Measurements from ENCODE around the gene KLHL17. TPM values are rescaled to one million over a fixed set of nuclear protein-coding genes. Genes with fewer than 3 reads are reported as not detected.
A peak's percentile ranks its signal among the peaks of the same experiment; 100 is the strongest.

KLHL17 gene
- total and polyA plus RNA-seq, 9 of the 15 experiments (the other 6 are each of a cell fraction or from before 2014, with no cell fraction given), result 0.14 to 84.8 (median 13.0) TPM

GRCh38 chr1:966704-967300 lies 6.4 kb downstream of the KLHL17 start (continued):
- TF ChIP-seq ZFX (CRISPR knock-in tag; IDR thresholded peaks at IDR 0.05), result peak; percentile 85
- TF ChIP-seq SUPT5H (IDR thresholded peaks at IDR 0.05), result peak; percentile 68
- no peak; the same call in 1 of the 2 replicates for TF ChIP-seq TCF7 (IDR thresholded peaks at IDR 0.05; ENCODE audit: borderline replicate concordance)
- TF ChIP-seq ATF7 (IDR thresholded peaks at IDR 0.05), result peak; percentile 52
- peak in 1 of 2 experiments; percentile 62; a peak in 2 of 4 replicates for TF ChIP-seq SRF (CRISPR knock-in tag; IDR thresholded peaks at IDR 0.05)

DNA sequence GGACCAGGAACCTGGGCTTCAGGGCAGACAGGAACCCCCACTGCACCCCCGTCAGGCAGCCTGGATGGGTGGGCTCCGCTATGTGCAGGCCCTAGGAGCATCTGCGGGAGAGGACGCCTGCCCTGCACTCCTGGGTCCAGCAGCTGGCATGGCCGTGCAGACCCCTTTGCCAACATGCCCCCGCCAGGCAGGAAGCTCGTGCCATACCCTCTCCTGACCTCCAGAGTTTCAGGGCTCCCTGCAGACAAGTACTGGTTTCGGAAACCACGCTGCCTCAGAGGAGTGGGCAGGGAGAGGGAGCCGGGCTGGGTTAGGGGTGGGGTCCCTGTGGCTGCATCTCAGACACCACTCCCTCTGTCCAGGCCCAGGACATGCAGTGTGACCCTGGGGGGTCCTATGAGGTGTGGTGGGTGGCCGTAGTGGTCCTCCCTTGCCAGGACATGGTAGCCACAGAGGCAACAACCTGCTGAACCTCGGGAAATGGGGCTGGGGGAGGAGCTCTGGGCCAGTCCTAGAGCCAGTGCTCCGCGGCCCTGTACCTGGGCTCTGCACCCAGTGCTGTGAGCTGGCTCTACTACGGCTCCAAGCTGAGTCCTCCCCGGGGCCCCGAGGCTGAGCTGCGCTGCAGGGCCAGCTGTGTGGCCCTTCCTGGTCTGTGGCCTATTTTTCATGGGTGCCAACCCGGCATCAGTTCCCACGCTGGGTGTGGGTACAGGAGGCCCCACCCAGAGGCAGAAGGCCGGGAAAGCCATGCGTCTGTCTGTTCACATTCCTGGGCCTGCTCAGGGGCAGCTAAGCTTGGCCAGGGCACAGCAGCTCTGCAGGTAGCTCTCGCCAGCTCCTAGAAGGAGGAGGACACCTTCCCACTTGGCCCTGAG lies 7.3 kb downstream of the KLHL17 start:
- H3K9ac ChIP-seq (ENCODE audit: insufficient read depth in 1 of 2, low read depth in 2 of 2, low read length in 2 of 2), result peak overlapping the region; percentile 29 to 64; a peak in 3 of 4 replicates
- H3K4me3 ChIP-seq, result no peak overlapping the region; the same call in 1 of the 2 replicates
- ChIA-PET CTCF (ENCODE audit: low intra/inter-chr PET ratio) (no interaction called here), POLR2A (interaction anchor here (0.6 to 1.8 kb wide), 9 partner anchors 8 to 38 kb away, joined by 3 to 10 read pairs (median 3); no protein-coding TSS in a partner anchor)
- DNase-seq (ENCODE audit: extremely low read depth in 1 of 4, low spot score in 3 of 4) (no peak), ATAC-seq (no peak), FAIRE-seq (no peak)
- no peaks in the 10 kb centered on the region for H4K20me1 ChIP-seq (replicated peaks; ENCODE audit: control insufficient read depth, insufficient read depth, low read length)
- H3K79me2 ChIP-seq (ENCODE audit: control insufficient read depth, insufficient read depth, low read length), result no peaks in the 10 kb centered on the region
- peaks cover 14 to 70% of the 10 kb centered on the region in 2 experiments; a peak in 4 of 5 replicates for H3K4me1 ChIP-seq (replicated peaks in 1 of 2; ENCODE audit: control insufficient read depth in 2 of 2, insufficient read depth in 2 of 2, low read length in 2 of 2)
- in situ Hi-C loops (cut with MboI) (no loop called here), intact Hi-C loops (cut with micrococcal nuclease) (no loop called here)
- no peaks in the 10 kb centered on the region for H3K9me1 ChIP-seq (ENCODE audit: control insufficient read depth, insufficient read depth, low read length)
- peaks cover 0 to 10% of the 10 kb centered on the region in 2 experiments; a peak in 2 of 5 replicates for H3K27me3 ChIP-seq (ENCODE audit: control insufficient read depth in 2 of 2, insufficient read depth in 2 of 2, low read length in 2 of 2)
- BruUV-seq (replicated peaks), result no TSS peak
- H3K36me3 ChIP-seq (ENCODE audit: control insufficient read depth, insufficient read depth, low read length), result peaks cover 28% of the 10 kb centered on the region; the same call in 2 of the 3 replicates
- WGBS (ENCODE audit: insufficient coverage, low coverage, missing lambda C conversion rate), result 75% methylated on average over 19 of the region's 23 CpGs
- peak overlapping the region; percentile 94; the same call in 1 of the 2 replicates for H3K4me2 ChIP-seq (ENCODE audit: insufficient read depth, low read length)
- peaks cover 6% of the 10 kb centered on the region for H3K9me3 ChIP-seq (replicated peaks; ENCODE audit: control insufficient read depth, insufficient read depth, low read depth, low read length)
- no peak overlapping the region for H3K27ac ChIP-seq (ENCODE audit: extremely low read depth, low read depth, low read length)
- H2AFZ ChIP-seq (ENCODE audit: low read depth, low read length), result peak overlapping the region; percentile 98; the same call in 1 of the 2 replicates
- no peak for TF ChIP-seq ZC3H4 (CRISPR knock-in tag; IDR thresholded peaks at IDR 0.05; ENCODE audit: borderline replicate concordance)
- TF ChIP-seq, protein P1, sequence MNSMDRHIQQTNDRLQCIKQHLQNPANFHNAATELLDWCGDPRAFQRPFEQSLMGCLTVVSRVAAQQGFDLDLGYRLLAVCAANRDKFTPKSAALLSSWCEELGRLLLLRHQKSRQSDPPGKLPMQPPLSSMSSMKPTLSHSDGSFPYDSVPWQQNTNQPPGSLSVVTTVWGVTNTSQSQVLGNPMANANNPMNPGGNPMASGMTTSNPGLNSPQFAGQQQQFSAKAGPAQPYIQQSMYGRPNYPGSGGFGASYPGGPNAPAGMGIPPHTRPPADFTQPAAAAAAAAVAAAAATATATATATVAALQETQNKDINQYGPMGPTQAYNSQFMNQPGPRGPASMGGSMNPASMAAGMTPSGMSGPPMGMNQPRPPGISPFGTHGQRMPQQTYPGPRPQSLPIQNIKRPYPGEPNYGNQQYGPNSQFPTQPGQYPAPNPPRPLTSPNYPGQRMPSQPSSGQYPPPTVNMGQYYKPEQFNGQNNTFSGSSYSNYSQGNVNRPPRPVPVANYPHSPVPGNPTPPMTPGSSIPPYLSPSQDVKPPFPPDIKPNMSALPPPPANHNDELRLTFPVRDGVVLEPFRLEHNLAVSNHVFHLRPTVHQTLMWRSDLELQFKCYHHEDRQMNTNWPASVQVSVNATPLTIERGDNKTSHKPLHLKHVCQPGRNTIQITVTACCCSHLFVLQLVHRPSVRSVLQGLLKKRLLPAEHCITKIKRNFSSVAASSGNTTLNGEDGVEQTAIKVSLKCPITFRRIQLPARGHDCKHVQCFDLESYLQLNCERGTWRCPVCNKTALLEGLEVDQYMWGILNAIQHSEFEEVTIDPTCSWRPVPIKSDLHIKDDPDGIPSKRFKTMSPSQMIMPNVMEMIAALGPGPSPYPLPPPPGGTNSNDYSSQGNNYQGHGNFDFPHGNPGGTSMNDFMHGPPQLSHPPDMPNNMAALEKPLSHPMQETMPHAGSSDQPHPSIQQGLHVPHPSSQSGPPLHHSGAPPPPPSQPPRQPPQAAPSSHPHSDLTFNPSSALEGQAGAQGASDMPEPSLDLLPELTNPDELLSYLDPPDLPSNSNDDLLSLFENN (IDR thresholded peaks at IDR 0.05; ENCODE audit: low read depth in 2 of 2, low read length in 2 of 2), result no peak
- TF ChIP-seq PHB2 (IDR thresholded peaks at IDR 0.05; ENCODE audit: low read depth), result no peak
- TF ChIP-seq, protein P2, sequence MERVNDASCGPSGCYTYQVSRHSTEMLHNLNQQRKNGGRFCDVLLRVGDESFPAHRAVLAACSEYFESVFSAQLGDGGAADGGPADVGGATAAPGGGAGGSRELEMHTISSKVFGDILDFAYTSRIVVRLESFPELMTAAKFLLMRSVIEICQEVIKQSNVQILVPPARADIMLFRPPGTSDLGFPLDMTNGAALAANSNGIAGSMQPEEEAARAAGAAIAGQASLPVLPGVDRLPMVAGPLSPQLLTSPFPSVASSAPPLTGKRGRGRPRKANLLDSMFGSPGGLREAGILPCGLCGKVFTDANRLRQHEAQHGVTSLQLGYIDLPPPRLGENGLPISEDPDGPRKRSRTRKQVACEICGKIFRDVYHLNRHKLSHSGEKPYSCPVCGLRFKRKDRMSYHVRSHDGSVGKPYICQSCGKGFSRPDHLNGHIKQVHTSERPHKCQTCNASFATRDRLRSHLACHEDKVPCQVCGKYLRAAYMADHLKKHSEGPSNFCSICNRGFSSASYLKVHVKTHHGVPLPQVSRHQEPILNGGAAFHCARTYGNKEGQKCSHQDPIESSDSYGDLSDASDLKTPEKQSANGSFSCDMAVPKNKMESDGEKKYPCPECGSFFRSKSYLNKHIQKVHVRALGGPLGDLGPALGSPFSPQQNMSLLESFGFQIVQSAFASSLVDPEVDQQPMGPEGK (CRISPR knock-in tag; IDR thresholded peaks at IDR 0.05; ENCODE audit: borderline replicate concordance), result no peak
